Measurements from ENCODE around the gene CRLF1. TPM values are rescaled to one million over a fixed set of nuclear protein-coding genes. Genes with fewer than 3 reads are reported as not detected.

CRLF1 gene, protein sequence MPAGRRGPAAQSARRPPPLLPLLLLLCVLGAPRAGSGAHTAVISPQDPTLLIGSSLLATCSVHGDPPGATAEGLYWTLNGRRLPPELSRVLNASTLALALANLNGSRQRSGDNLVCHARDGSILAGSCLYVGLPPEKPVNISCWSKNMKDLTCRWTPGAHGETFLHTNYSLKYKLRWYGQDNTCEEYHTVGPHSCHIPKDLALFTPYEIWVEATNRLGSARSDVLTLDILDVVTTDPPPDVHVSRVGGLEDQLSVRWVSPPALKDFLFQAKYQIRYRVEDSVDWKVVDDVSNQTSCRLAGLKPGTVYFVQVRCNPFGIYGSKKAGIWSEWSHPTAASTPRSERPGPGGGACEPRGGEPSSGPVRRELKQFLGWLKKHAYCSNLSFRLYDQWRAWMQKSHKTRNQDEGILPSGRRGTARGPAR
- not detected for total RNA-seq
- not detected for total RNA-seq (2013)

DNA sequence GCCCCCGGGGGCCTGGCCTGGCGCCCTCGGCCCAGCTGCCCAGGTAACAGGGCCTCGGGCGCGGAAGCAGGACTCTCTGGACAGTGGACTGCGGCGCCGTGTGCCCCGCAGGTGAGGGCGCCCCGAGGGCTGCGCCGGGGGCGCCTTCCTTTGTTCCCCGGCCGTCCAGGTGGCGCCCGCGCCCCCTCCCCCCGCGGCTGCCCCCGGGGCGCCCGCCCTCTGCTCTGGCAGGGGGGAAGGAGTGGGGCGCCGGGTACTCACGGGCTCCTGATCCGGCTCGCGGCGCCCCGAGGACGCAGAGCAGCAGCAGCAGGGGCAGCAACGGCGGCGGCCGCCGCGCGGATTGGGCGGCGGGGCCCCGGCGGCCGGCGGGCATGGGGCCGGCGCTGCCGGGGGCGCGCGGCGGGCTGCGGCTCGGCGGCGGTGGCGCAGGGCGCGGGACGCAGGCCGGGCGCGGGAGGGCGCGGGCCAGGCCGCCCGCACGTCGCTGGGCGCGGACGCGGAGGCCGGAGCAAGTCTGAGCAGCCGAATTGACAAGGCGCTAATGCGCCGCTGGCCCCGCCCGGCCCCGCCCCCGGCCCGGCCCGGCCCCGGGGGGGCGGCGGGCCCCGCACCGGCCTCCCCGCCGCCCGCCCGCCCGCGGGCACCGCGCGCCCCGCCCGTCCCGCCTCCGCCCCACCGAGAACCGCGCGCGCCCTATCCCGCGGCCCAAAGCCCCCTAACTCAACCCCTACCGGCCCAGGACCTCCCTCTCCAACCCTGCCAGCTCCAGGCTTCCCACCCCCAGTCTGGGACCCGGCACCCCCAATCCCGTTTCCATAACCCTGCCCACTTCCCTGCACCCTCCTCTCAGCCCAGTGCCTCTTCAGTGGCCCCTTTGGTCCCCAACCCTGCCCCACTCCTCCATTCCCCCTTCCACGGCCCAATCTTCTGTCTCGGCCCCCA, at the start of gene CRLF1:
CRLF1 (minus strand) TSS at position 519 of the 945 bp plus-strand sequence; CDS start at position 376, 143 bp downstream.
- ATAC-seq (no peak), DNase-seq (no peak)
- no peaks in the 10 kb centered on the region for H3K36me3 ChIP-seq (ENCODE audit: control insufficient read depth, insufficient read depth, low read length)
- 2% methylated on average over 109 of the region's 116 CpGs for WGBS (ENCODE audit: insufficient coverage)
- H3K36me3 Mint-ChIP-seq = no peaks in the 10 kb centered on the region
- H3K27me3 Mint-ChIP-seq (ENCODE audit: low read depth in 2 of 2) = peaks cover 45 to 56% of the 10 kb centered on the region in 2 donors
- H3K27ac Mint-ChIP-seq = no peak within 1 kb of the TSS
- no peak within 1 kb of the TSS for H3K27ac ChIP-seq (ENCODE audit: low read length)
- peaks cover 59% of the 10 kb centered on the region for H3K27me3 ChIP-seq (ENCODE audit: control insufficient read depth, insufficient read depth, low read length)
- no peak within 1 kb of the TSS for H3K4me3 Mint-ChIP-seq
- H3K4me1 ChIP-seq (ENCODE audit: control insufficient read depth, insufficient read depth, low read length) = peaks cover 17% of the 10 kb centered on the region
- H3K4me3 ChIP-seq (ENCODE audit: low read length) = no peak within 1 kb of the TSS
- peaks cover 9 to 22% of the 10 kb centered on the region in 2 donors for H3K4me1 Mint-ChIP-seq
- TF ChIP-seq CTCF (IDR thresholded peaks at IDR 0.05) = no peak
- intact Hi-C loops (cut with micrococcal nuclease) = no loop called here
- no peaks in the 10 kb centered on the region for H3K9me3 ChIP-seq (ENCODE audit: control insufficient read depth, insufficient read depth, low read length)
- H3K9me3 Mint-ChIP-seq = no peaks in the 10 kb centered on the region

DNA sequence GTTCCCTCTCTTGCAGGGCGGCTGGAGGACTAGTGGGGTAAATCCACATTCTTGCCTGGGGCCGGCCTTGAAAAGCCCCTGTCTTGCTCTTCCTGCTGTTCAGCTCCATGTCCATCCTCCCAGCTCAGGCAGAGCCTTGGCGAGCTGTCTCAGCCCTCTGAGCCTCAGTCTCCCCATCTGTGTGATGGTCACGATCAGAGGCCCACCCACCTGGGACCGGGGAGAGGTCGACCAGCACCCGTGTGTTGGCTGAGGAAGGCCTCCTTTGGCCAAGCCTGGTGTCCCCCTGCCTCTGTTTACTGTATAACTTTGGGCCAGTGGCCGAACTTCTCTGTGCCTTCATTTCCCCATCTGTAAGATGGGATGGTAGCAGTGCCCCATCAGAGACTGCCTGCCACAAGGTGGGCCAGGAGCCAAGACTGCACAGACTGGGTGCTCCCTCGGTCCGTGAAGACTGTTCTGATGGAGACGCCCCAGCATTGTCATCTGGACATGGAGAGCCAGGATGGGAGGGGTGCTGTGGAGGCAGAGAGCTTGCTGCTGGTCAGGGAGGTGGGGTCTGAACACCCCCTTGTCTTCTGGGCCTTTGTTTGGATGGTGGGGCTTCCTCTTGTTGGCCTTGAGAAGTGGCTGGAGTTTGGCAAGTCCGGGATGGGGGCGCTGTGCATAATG, 48.7 kb upstream of the CRLF1 start:
- no peak overlapping the region for H3K27ac ChIP-seq (ENCODE audit: low read length)
- peaks cover 0 to 4% of the 10 kb centered on the region in 2 donors for H3K9me3 Mint-ChIP-seq
- H3K27me3 Mint-ChIP-seq (ENCODE audit: low read depth in 2 of 2) = no peaks in the 10 kb centered on the region
- no peak overlapping the region for H3K27ac Mint-ChIP-seq
- peaks cover 20 to 45% of the 10 kb centered on the region in 2 donors for H3K4me1 Mint-ChIP-seq
- H3K4me1 ChIP-seq (ENCODE audit: control insufficient read depth, insufficient read depth, low read length) = peaks cover 15% of the 10 kb centered on the region
- H3K4me3 ChIP-seq (ENCODE audit: low read length) = no peak overlapping the region
- ATAC-seq (no peak), DNase-seq (no peak)
- H3K36me3 ChIP-seq (ENCODE audit: control insufficient read depth, insufficient read depth, low read length) = no peaks in the 10 kb centered on the region
- H3K9me3 ChIP-seq (ENCODE audit: control insufficient read depth, insufficient read depth, low read length) = no peaks in the 10 kb centered on the region
- intact Hi-C loops (cut with micrococcal nuclease) = no loop called here
- 97% methylated on average over 13 of the region's 13 CpGs for WGBS (ENCODE audit: insufficient coverage)
- no peaks in the 10 kb centered on the region for H3K36me3 Mint-ChIP-seq
- no peak overlapping the region for H3K4me3 Mint-ChIP-seq
- TF ChIP-seq CTCF (IDR thresholded peaks at IDR 0.05) = no peak
- H3K27me3 ChIP-seq (ENCODE audit: control insufficient read depth, insufficient read depth, low read length) = no peaks in the 10 kb centered on the region

GRCh38 chr19:18654469-18654868, 47.9 kb upstream of the CRLF1 start:
- no peak for ATAC-seq
- no peaks in the 10 kb centered on the region for H3K27me3 ChIP-seq (ENCODE audit: control insufficient read depth, insufficient read depth, low read length)
- H3K4me1 ChIP-seq (ENCODE audit: control insufficient read depth, insufficient read depth, low read length) = peaks cover 20% of the 10 kb centered on the region
- Mint-ChIP-seq H3K27ac (no peak overlapping the region), H3K36me3 (no peaks in the 10 kb centered on the region), H3K4me1 (peaks cover 27 to 54% of the 10 kb centered on the region in 2 donors), H3K9me3 (peaks cover 0 to 4% of the 10 kb centered on the region in 2 donors), H3K27me3 (ENCODE audit: low read depth in 2 of 2) (no peaks in the 10 kb centered on the region), H3K4me3 (no peak overlapping the region)
- DNase-seq = no peak
- H3K27ac ChIP-seq (ENCODE audit: low read length) = no peak overlapping the region
- intact Hi-C loops (cut with micrococcal nuclease) = no loop called here
- WGBS (ENCODE audit: insufficient coverage) = 97% methylated on average over 7 of the region's 7 CpGs
- H3K36me3 ChIP-seq (ENCODE audit: control insufficient read depth, insufficient read depth, low read length) = no peaks in the 10 kb centered on the region
- no peaks in the 10 kb centered on the region for H3K9me3 ChIP-seq (ENCODE audit: control insufficient read depth, insufficient read depth, low read length)
- no peak overlapping the region for H3K4me3 ChIP-seq (ENCODE audit: low read length)
- TF ChIP-seq CTCF (IDR thresholded peaks at IDR 0.05) = no peak

All from natural killer cell (primary cell).